HEK293 (cell line): ENCODE data around the gene TNKS2.

Source experiments
- CTCF ChIA-PET: fragments of 350-600 bp; formaldehyde crosslinking; extraction: SDS; loops from one replicate; lab custom pipeline; 2021; ENCODE audit warnings: antibody characterized with exemption; lab: Yijun Ruan, JAX
- POLR2A ChIA-PET: fragments of 300-600 bp; formaldehyde crosslinking; extraction: SDS; loops from one replicate; lab custom pipeline; 2020; ENCODE audit warnings: antibody characterized with exemption, inconsistent platforms; lab: Yijun Ruan, JAX
- H3K27ac ChIP-seq: fragments of 200-500 bp; sonication (Bioruptor generic); 2 replicates; pipeline ENCODE4 v1.5.1; 2014; ENCODE audit warnings: low read depth, low read length, control low read depth, inconsistent platforms; ENCODE audit errors: extremely low read depth
- H3K36me3 ChIP-seq, 2 experiments: fragments of 200-500 bp in 1 of 2; sonication (Bioruptor generic) in 1 of 2; 1 replicate in 1 of 2; 2 replicates in 1 of 2; pipeline ENCODE4 v1.5.1; 2014 to 2017; ENCODE audit warnings: inconsistent platforms in 2 of 2, low read length in 2 of 2; ENCODE audit not compliant: control insufficient read depth in 2 of 2, insufficient read depth in 1 of 2
- H3K4me1 ChIP-seq: fragments of 200-500 bp; sonication (Bioruptor generic); 2 replicates; pipeline ENCODE4 v1.5.1; 2014; ENCODE audit warnings: mild to moderate bottlenecking, low read length, inconsistent platforms; ENCODE audit not compliant: control insufficient read depth, insufficient read depth
- H3K4me3 ChIP-seq: 2 replicates; pipeline ENCODE4 v1.5.1; 2011; ENCODE audit warnings: low read depth, mild to moderate bottlenecking, control low read depth, low read length, moderate library complexity
- H3K9me3 ChIP-seq: fragments of 200-500 bp; sonication (Bioruptor generic); 2 replicates; pipeline ENCODE4 v1.5.1; 2014; ENCODE audit warnings: low read depth, low read length, inconsistent platforms; ENCODE audit not compliant: control insufficient read depth, insufficient read depth
- MEIS1 ChIP-seq: sonication (generic); formaldehyde crosslinking; IDR thresholded peaks from 2 replicates; pipeline ENCODE4 v1.8.1; 2022; ENCODE audit warnings: missing genetic modification reagents, mild to moderate bottlenecking, borderline replicate concordance
- OSR2 ChIP-seq: fragments of 450-650 bp; formaldehyde crosslinking; IDR thresholded peaks from 2 replicates; pipeline ENCODE4 v1.5.1; 2016; ENCODE audit warnings: missing biosample characterization, missing genetic modification characterization
- OVOL3 ChIP-seq: fragments of 450-650 bp; formaldehyde crosslinking; IDR thresholded peaks from 2 replicates; pipeline ENCODE4 v1.5.1; 2016; ENCODE audit warnings: missing biosample characterization, missing genetic modification characterization
- PRDM1 ChIP-seq: fragments of 450-650 bp; formaldehyde crosslinking; IDR thresholded peaks from 2 replicates; pipeline ENCODE4; 2016; ENCODE audit warnings: missing biosample characterization, missing genetic modification characterization
- TRIM28 ChIP-seq: IDR thresholded peaks from 2 replicates; pipeline ENCODE4 v1.6.1; 2011; ENCODE audit warnings: low read length, control low read depth, borderline replicate concordance
- ZBTB1 ChIP-seq: fragments of 450-650 bp; formaldehyde crosslinking; IDR thresholded peaks from 2 replicates; pipeline ENCODE4 v1.5.1; 2016; ENCODE audit warnings: missing biosample characterization, missing genetic modification characterization
- ZBTB8A ChIP-seq: fragments of 450-650 bp; formaldehyde crosslinking; IDR thresholded peaks from 2 replicates; pipeline ENCODE4 v1.5.1; 2016; ENCODE audit warnings: missing biosample characterization, missing genetic modification characterization
- ZNF155 ChIP-seq: fragments of 450-650 bp; formaldehyde crosslinking; IDR thresholded peaks from 2 replicates; pipeline ENCODE4 v1.5.1; 2016; ENCODE audit warnings: missing biosample characterization, missing genetic modification characterization
- ZNF184 ChIP-seq: fragments of 450-650 bp; IDR thresholded peaks from 2 replicates; pipeline ENCODE4 v1.5.1; 2018; ENCODE audit warnings: missing biosample characterization, mild to moderate bottlenecking, missing genetic modification characterization
- ZNF211 ChIP-seq: fragments of 450-650 bp; formaldehyde crosslinking; IDR thresholded peaks from 2 replicates; pipeline ENCODE4 v1.5.1; 2016; ENCODE audit warnings: low read depth, missing biosample characterization, missing genetic modification characterization
- ZNF221 ChIP-seq: fragments of 450-650 bp; formaldehyde crosslinking; IDR thresholded peaks from 2 replicates; pipeline ENCODE4 v1.5.1; 2017; ENCODE audit warnings: missing biosample characterization, missing genetic modification characterization, borderline replicate concordance
- ZNF433 ChIP-seq: fragments of 450-650 bp; formaldehyde crosslinking; IDR thresholded peaks from 2 replicates; pipeline ENCODE4 v1.5.1; 2016; ENCODE audit warnings: missing biosample characterization, missing genetic modification characterization, low read depth
- ZNF639 ChIP-seq: fragments of 450-650 bp; formaldehyde crosslinking; IDR thresholded peaks from 2 replicates; pipeline ENCODE4 v1.5.1; 2016; ENCODE audit warnings: missing biosample characterization, missing genetic modification characterization
- ZNF707 ChIP-seq: fragments of 450-650 bp; formaldehyde crosslinking; IDR thresholded peaks from 2 replicates; pipeline ENCODE4 v1.5.1; 2016; ENCODE audit warnings: missing biosample characterization, missing genetic modification characterization
- ZNF792 ChIP-seq: fragments of 450-650 bp; formaldehyde crosslinking; IDR thresholded peaks from 2 replicates; pipeline ENCODE4 v1.5.1; 2016; ENCODE audit warnings: missing biosample characterization, missing genetic modification characterization
- ZNF830 ChIP-seq: fragments of 450-650 bp; IDR thresholded peaks from 2 replicates; pipeline ENCODE4 v1.5.0; 2018; ENCODE audit warnings: missing biosample characterization, missing genetic modification characterization, low read depth, mild to moderate bottlenecking, moderate library complexity
- TF ChIP-seq, protein P1 (sequence below): fragments of 450-650 bp; formaldehyde crosslinking; conservative IDR thresholded peaks from 2 replicates; pipeline ENCODE4 v1.5.1; 2016; ENCODE audit warnings: low read depth, missing biosample characterization, missing genetic modification characterization
- TF ChIP-seq, protein P2 (sequence below): fragments of 450-650 bp; formaldehyde crosslinking; IDR thresholded peaks from 2 replicates; pipeline ENCODE4 v1.5.1; 2016; ENCODE audit warnings: missing biosample characterization, missing genetic modification characterization
- TF ChIP-seq, protein P3 (sequence below): fragments of 450-650 bp; formaldehyde crosslinking; conservative IDR thresholded peaks from 2 replicates; pipeline ENCODE4 v1.5.1; 2016; ENCODE audit warnings: low read depth, missing biosample characterization, missing genetic modification characterization

The TNKS2 gene

DNA sequence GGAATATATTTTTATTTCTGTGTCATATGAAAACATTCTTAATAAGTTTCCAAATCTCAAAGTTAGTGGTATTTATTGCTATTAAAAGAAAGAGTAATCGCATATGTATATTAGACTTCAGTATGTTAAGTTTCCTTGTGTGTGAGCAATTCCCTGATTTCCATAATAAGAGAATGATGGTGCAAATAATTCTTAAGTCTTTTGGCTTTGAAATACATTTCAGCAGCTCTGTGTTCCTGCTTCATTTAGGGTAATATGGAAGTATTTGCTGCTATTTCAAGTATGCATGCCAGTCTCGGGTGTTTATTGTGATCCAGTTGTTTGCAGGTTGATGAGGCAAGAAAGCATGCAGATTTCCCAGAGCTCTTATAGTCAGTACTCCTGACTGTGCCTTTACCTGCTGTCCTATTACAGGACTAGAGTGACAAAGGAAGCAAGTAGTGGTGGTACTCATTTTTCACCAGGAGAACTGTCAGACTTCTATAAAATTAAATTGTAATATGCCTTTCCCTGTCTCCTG is 67.4 kb downstream of the TNKS2 start (continued):
- TF ChIP-seq PRDM1: no peak

- no peaks in the 10 kb centered on the region for H3K9me3 ChIP-seq
- H3K4me1 ChIP-seq: no peaks in the 10 kb centered on the region
- no peak overlapping the region for H3K27ac ChIP-seq
- no peaks in the 10 kb centered on the region for H3K36me3 ChIP-seq
- H3K4me3 ChIP-seq: no peak overlapping the region
- TF ChIP-seq ZNF221 (tag by site-specific recombination) (no peak), ZNF707 (no peak), ZNF155 (tag by site-specific recombination) (no peak), ZNF184 (tag by site-specific recombination) (no peak), ZBTB1 (tag by site-specific recombination) (no peak), TRIM28 (no peak), MEIS1 (CRISPR knock-in tag) (no peak), ZNF211 (no peak)
- TF ChIP-seq, protein P1, sequence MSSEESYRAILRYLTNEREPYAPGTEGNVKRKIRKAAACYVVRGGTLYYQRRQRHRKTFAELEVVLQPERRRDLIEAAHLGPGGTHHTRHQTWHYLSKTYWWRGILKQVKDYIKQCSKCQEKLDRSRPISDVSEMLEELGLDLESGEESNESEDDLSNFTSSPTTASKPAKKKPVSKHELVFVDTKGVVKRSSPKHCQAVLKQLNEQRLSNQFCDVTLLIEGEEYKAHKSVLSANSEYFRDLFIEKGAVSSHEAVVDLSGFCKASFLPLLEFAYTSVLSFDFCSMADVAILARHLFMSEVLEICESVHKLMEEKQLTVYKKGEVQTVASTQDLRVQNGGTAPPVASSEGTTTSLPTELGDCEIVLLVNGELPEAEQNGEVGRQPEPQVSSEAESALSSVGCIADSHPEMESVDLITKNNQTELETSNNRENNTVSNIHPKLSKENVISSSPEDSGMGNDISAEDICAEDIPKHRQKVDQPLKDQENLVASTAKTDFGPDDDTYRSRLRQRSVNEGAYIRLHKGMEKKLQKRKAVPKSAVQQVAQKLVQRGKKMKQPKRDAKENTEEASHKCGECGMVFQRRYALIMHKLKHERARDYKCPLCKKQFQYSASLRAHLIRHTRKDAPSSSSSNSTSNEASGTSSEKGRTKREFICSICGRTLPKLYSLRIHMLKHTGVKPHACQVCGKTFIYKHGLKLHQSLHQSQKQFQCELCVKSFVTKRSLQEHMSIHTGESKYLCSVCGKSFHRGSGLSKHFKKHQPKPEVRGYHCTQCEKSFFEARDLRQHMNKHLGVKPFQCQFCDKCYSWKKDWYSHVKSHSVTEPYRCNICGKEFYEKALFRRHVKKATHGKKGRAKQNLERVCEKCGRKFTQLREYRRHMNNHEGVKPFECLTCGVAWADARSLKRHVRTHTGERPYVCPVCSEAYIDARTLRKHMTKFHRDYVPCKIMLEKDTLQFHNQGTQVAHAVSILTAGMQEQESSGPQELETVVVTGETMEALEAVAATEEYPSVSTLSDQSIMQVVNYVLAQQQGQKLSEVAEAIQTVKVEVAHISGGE (tag by site-specific recombination): no peak
- TF ChIP-seq, protein P2, sequence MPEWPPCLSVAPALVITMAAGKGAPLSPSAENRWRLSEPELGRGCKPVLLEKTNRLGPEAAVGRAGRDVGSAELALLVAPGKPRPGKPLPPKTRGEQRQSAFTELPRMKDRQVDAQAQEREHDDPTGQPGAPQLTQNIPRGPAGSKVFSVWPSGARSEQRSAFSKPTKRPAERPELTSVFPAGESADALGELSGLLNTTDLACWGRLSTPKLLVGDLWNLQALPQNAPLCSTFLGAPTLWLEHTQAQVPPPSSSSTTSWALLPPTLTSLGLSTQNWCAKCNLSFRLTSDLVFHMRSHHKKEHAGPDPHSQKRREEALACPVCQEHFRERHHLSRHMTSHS (tag by site-specific recombination): no peak
- TF ChIP-seq, protein P3, sequence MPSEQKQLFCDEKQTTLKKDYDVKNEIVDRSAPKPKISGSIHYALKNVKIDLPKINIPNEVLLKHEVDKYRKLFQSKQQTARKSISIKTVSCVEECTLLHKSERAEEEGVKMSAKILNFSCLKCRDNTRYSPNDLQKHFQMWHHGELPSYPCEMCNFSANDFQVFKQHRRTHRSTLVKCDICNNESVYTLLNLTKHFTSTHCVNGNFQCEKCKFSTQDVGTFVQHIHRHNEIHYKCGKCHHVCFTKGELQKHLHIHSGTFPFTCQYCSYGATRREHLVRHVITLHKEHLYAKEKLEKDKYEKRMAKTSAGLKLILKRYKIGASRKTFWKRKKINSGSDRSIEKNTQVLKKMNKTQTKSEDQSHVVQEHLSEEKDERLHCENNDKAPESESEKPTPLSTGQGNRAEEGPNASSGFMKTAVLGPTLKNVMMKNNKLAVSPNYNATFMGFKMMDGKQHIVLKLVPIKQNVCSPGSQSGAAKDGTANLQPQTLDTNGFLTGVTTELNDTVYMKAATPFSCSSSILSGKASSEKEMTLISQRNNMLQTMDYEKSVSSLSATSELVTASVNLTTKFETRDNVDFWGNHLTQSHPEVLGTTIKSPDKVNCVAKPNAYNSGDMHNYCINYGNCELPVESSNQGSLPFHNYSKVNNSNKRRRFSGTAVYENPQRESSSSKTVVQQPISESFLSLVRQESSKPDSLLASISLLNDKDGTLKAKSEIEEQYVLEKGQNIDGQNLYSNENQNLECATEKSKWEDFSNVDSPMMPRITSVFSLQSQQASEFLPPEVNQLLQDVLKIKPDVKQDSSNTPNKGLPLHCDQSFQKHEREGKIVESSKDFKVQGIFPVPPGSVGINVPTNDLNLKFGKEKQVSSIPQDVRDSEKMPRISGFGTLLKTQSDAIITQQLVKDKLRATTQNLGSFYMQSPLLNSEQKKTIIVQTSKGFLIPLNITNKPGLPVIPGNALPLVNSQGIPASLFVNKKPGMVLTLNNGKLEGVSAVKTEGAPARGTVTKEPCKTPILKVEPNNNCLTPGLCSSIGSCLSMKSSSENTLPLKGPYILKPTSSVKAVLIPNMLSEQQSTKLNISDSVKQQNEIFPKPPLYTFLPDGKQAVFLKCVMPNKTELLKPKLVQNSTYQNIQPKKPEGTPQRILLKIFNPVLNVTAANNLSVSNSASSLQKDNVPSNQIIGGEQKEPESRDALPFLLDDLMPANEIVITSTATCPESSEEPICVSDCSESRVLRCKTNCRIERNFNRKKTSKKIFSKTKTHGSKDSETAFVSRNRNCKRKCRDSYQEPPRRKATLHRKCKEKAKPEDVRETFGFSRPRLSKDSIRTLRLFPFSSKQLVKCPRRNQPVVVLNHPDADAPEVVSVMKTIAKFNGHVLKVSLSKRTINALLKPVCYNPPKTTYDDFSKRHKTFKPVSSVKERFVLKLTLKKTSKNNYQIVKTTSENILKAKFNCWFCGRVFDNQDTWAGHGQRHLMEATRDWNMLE: no peak
- ChIA-PET POLR2A (no interaction called here), CTCF (no interaction called here)
Measured at GRCh38 chr10:91875156-91875555, 76.9 kb downstream of the TNKS2 start.

GRCh38 chr10:91875779-91876178 is 77.6 kb downstream of the TNKS2 start:
- CTCF ChIA-PET: no interaction called here
- POLR2A ChIA-PET: no interaction called here
- H3K4me3 ChIP-seq: no peak overlapping the region
- H3K36me3 ChIP-seq: no peaks in the 10 kb centered on the region
- H3K9me3 ChIP-seq: no peaks in the 10 kb centered on the region
- H3K27ac ChIP-seq: no peak overlapping the region
- TF ChIP-seq ZNF639 (no peak), ZNF792 (tag by site-specific recombination) (no peak), ZNF830 (tag by site-specific recombination) (no peak), ZNF433 (tag by site-specific recombination) (no peak), ZBTB8A (tag by site-specific recombination) (no peak), OSR2 (tag by site-specific recombination) (no peak), OVOL3 (tag by site-specific recombination) (no peak)
- no peaks in the 10 kb centered on the region for H3K4me1 ChIP-seq
